HUES64 (cell line): ENCODE results near the gene APBB3.
A peak's percentile ranks its signal among the peaks of the same experiment; 100 is the strongest.

Experiments
- H3K27ac ChIP-seq: 2 replicates; pipeline ENCODE4 v1.7.0; 2013; ENCODE audit warnings: low read depth, low read length, inconsistent platforms
- H3K27me3 ChIP-seq: 2 replicates; pipeline ENCODE4 v1.6.1; 2013; ENCODE audit warnings: mild to moderate bottlenecking, low read length; ENCODE audit not compliant: insufficient read depth
- H3K36me3 ChIP-seq: 2 replicates; pipeline ENCODE4 v1.6.1; 2013; ENCODE audit warnings: mild to moderate bottlenecking, low read length; ENCODE audit not compliant: insufficient read depth
- H3K4me1 ChIP-seq: 2 replicates; pipeline ENCODE4 v1.6.1; 2013; ENCODE audit warnings: mild to moderate bottlenecking, low read length, moderate library complexity; ENCODE audit not compliant: insufficient read depth
- H3K4me3 ChIP-seq: 2 replicates; pipeline ENCODE4 v1.5.1; 2013; ENCODE audit warnings: mild to moderate bottlenecking, low read length, moderate library complexity
- H3K9ac ChIP-seq: 2 replicates; pipeline ENCODE4 v1.6.1; 2013; ENCODE audit warnings: mild to moderate bottlenecking, low read depth, low read length
- H3K9me3 ChIP-seq: 2 replicates; pipeline ENCODE4 v1.6.1; 2013; ENCODE audit warnings: low read depth, low read length; ENCODE audit not compliant: insufficient read depth
- WGBS: fragments of 150-250, 120-280 bp; methylation state at CpG from one replicate; pipeline ENCODE4 v1.1.7; 2013; ENCODE audit warnings: missing lambda C conversion rate; 5-methylcytosine and 5-hydroxymethylcytosine counted together

The APBB3 gene

GRCh38 chr5:140565024-140565779 is 804 bp upstream of the APBB3 start:
- no peaks in the 10 kb centered on the region for H3K27me3 ChIP-seq
- peak overlapping the region; percentile 79 for H3K9ac ChIP-seq
- H3K4me1 ChIP-seq = peaks cover 5% of the 10 kb centered on the region; the same call in 1 of the 2 replicates
- peak overlapping the region; percentile 93 for H3K4me3 ChIP-seq
- WGBS = 5% methylated on average over 10 of the region's 13 CpGs
- H3K36me3 ChIP-seq = peaks cover 24% of the 10 kb centered on the region
- H3K27ac ChIP-seq = no peak overlapping the region
- H3K9me3 ChIP-seq = no peaks in the 10 kb centered on the region

GRCh38 chr5:140563596-140563995 is 802 bp downstream of the APBB3 start:
- Histone ChIP-seq H3K9me3 (no peaks in the 10 kb centered on the region), H3K9ac (peak overlapping the region; percentile 69), H3K27ac (no peak overlapping the region), H3K27me3 (no peaks in the 10 kb centered on the region), H3K36me3 (peaks cover 24% of the 10 kb centered on the region), H3K4me3 (peak overlapping the region; percentile 93), H3K4me1 (peaks cover 5% of the 10 kb centered on the region; the same call in 1 of the 2 replicates)
- 88% methylated on average over 7 of the region's 8 CpGs for WGBS

- Histone ChIP-seq H3K9me3 (no peaks in the 10 kb centered on the region), H3K4me1 (peaks cover 8% of the 10 kb centered on the region; the same call in 1 of the 2 replicates), H3K9ac (no peak overlapping the region), H3K27ac (no peak overlapping the region), H3K36me3 (peaks cover 13% of the 10 kb centered on the region), H3K27me3 (no peaks in the 10 kb centered on the region), H3K4me3 (no peak overlapping the region)
- WGBS = 93% methylated on average over 10 of the region's 10 CpGs
Measured at GRCh38 chr5:140561753-140562523, 2.5 kb downstream of the APBB3 start.

- peaks cover 9% of the 10 kb centered on the region; the same call in 1 of the 2 replicates for H3K4me1 ChIP-seq
- 92% methylated on average over 10 of the region's 10 CpGs for WGBS
- H3K9ac ChIP-seq = no peak overlapping the region
- no peaks in the 10 kb centered on the region for H3K27me3 ChIP-seq
- no peaks in the 10 kb centered on the region for H3K9me3 ChIP-seq
- no peak overlapping the region for H3K27ac ChIP-seq
- H3K36me3 ChIP-seq = no peaks in the 10 kb centered on the region; the same call in 1 of the 2 replicates
- H3K4me3 ChIP-seq = no peak overlapping the region
Measured at GRCh38 chr5:140560227-140560626, 4.2 kb downstream of the APBB3 start.

GRCh38 chr5:140558542-140558941 is 5.9 kb downstream of the APBB3 start:
- Histone ChIP-seq H3K4me3 (no peak overlapping the region), H3K9ac (no peak overlapping the region), H3K4me1 (peaks cover 9% of the 10 kb centered on the region; the same call in 1 of the 2 replicates), H3K27me3 (no peaks in the 10 kb centered on the region), H3K9me3 (no peaks in the 10 kb centered on the region), H3K27ac (no peak overlapping the region), H3K36me3 (peaks cover 12% of the 10 kb centered on the region)
- 97% methylated on average over 9 of the region's 9 CpGs for WGBS

- H3K27me3 ChIP-seq = no peaks in the 10 kb centered on the region
- H3K36me3 ChIP-seq = peaks cover 17% of the 10 kb centered on the region
- peak overlapping the region; percentile 77 for H3K27ac ChIP-seq
- peak overlapping the region; percentile 89 for H3K4me3 ChIP-seq
- 87% methylated on average over 3 of the region's 3 CpGs for WGBS
- no peaks in the 10 kb centered on the region for H3K9me3 ChIP-seq
- peak overlapping the region; percentile 91; the same call in 1 of the 2 replicates for H3K9ac ChIP-seq
- peaks cover 9% of the 10 kb centered on the region; the same call in 1 of the 2 replicates for H3K4me1 ChIP-seq
Measured at GRCh38 chr5:140557965-140558364, 6.4 kb downstream of the APBB3 start.

GRCh38 chr5:140557136-140557805 is 7.1 kb downstream of the APBB3 start, which contains the start of gene SRA1:
SRA1 (minus strand) TSS chr5:140557473; CDS start chr5:140557452, 21 bp downstream.
- under 1% methylated on average over 46 of the region's 46 CpGs for WGBS
- Histone ChIP-seq H3K9ac (peak within 1 kb of the TSS; percentile 91), H3K36me3 (peaks cover 22% of the 10 kb centered on the region), H3K4me3 (peak within 1 kb of the TSS; percentile 89), H3K9me3 (no peaks in the 10 kb centered on the region), H3K27me3 (no peaks in the 10 kb centered on the region), H3K27ac (peak within 1 kb of the TSS; percentile 77), H3K4me1 (peaks cover 9% of the 10 kb centered on the region; the same call in 1 of the 2 replicates)

- peaks cover 30% of the 10 kb centered on the region for H3K36me3 ChIP-seq
- 12% methylated on average over 5 of the region's 6 CpGs for WGBS
Measured at GRCh38 chr5:140556438-140556837, 8.0 kb downstream of the APBB3 start.

GRCh38 chr5:140555747-140556312 is 8.6 kb downstream of the APBB3 start:
- Histone ChIP-seq H3K27me3 (no peaks in the 10 kb centered on the region), H3K27ac (no peak overlapping the region), H3K9ac (peak overlapping the region; percentile 91; the same call in 1 of the 2 replicates), H3K36me3 (peaks cover 36% of the 10 kb centered on the region), H3K9me3 (no peaks in the 10 kb centered on the region), H3K4me1 (peaks cover 9% of the 10 kb centered on the region; the same call in 1 of the 2 replicates), H3K4me3 (peak overlapping the region; percentile 89)
- WGBS = 85% methylated on average over 1 of the region's 1 CpG

More at GRCh38 chr5:140556438-140556837, 8.0 kb downstream of the APBB3 start:
- H3K9me3 ChIP-seq = no peaks in the 10 kb centered on the region
- no peaks in the 10 kb centered on the region for H3K27me3 ChIP-seq
- H3K4me1 ChIP-seq = peaks cover 9% of the 10 kb centered on the region; the same call in 1 of the 2 replicates
- H3K9ac ChIP-seq = peak overlapping the region; percentile 91
- peak overlapping the region; percentile 89 for H3K4me3 ChIP-seq
- no peak overlapping the region for H3K27ac ChIP-seq

- Histone ChIP-seq H3K36me3 (peaks cover 50% of the 10 kb centered on the region), H3K27ac (no peak overlapping the region), H3K27me3 (no peaks in the 10 kb centered on the region), H3K4me1 (peaks cover 9% of the 10 kb centered on the region; the same call in 1 of the 2 replicates), H3K9ac (no peak overlapping the region), H3K9me3 (no peaks in the 10 kb centered on the region), H3K4me3 (no peak overlapping the region)
- WGBS = 95% methylated on average over 2 of the region's 2 CpGs
Measured at GRCh38 chr5:140554454-140554853, 9.9 kb downstream of the APBB3 start.
